Smooth muscle cell (in vitro differentiated cells): ENCODE results near the gene PBX4. TPM values are rescaled to one million over a fixed set of nuclear protein-coding genes. Genes with fewer than 3 reads are reported as not detected.

Source experiments
- DNase-seq: peaks from one replicate; lab custom pipeline; 2025; ENCODE audit not compliant: unreplicated experiment; lab: John Stamatoyannopoulos, UW
- H2AFZ ChIP-seq: fragments of 200-600 bp; sonication (generic); 2 replicates; pipeline ENCODE4 v1.6.0; 2016; ENCODE audit warnings: antibody characterized with exemption, low read depth, mild to moderate bottlenecking
- H3F3A ChIP-seq: fragments of 200-600 bp; sonication (generic); 2 replicates; pipeline ENCODE4 v1.6.0; 2017; ENCODE audit warnings: antibody characterized with exemption, low read depth
- H3K27ac ChIP-seq: fragments of 200-600 bp; sonication (generic); 2 replicates; pipeline ENCODE4 v1.5.1; 2016; ENCODE audit warnings: low read depth, mild to moderate bottlenecking
- H3K27me3 ChIP-seq: fragments of 200-600 bp; sonication (generic); 2 replicates; pipeline ENCODE4 v1.6.1; 2016; ENCODE audit warnings: low read depth, mild to moderate bottlenecking
- H3K36me3 ChIP-seq: fragments of 200-600 bp; sonication (generic); 2 replicates; pipeline ENCODE4 v1.5.1; 2016; ENCODE audit warnings: low read depth
- H3K4me1 ChIP-seq: fragments of 200-600 bp; sonication (generic); 2 replicates; pipeline ENCODE4 v1.5.1; 2016; ENCODE audit warnings: low read depth
- H3K4me2 ChIP-seq: fragments of 200-600 bp; sonication (generic); 2 replicates; pipeline ENCODE4 v1.6.0; 2016; ENCODE audit warnings: mild to moderate bottlenecking
- H3K4me3 ChIP-seq: fragments of 200-600 bp; sonication (generic); 2 replicates; pipeline ENCODE4 v1.5.1; 2016; ENCODE audit warnings: mild to moderate bottlenecking
- H3K79me2 ChIP-seq: fragments of 200-600 bp; sonication (generic); 2 replicates; pipeline ENCODE4 v1.6.0; 2016; ENCODE audit warnings: low read depth, mild to moderate bottlenecking
- H3K9ac ChIP-seq: fragments of 200-600 bp; sonication (generic); 2 replicates; pipeline ENCODE4 v1.6.0; 2016; ENCODE audit warnings: low read depth
- H3K9me3 ChIP-seq: fragments of 200-600 bp; sonication (generic); replicated peaks from 2 replicates; pipeline ENCODE4 v1.5.1; 2016; ENCODE audit warnings: low read depth
- H4K20me1 ChIP-seq: fragments of 200-600 bp; sonication (generic); 2 replicates; pipeline ENCODE4 v1.6.0; 2016; ENCODE audit warnings: low read depth
- CTCF ChIP-seq: fragments of 200-600 bp; sonication (generic); IDR thresholded peaks from 2 replicates; pipeline ENCODE4 v1.5.1; 2017; ENCODE audit warnings: borderline replicate concordance, mild to moderate bottlenecking, antibody characterized with exemption; ENCODE audit not compliant: insufficient read depth, poor library complexity, severe bottlenecking
- WGBS: methylation state at CpG from one replicate; pipeline ENCODE4 v1.1.7; 2016; ENCODE audit warnings: low lambda C conversion rate; 5-methylcytosine and 5-hydroxymethylcytosine counted together
- polyA plus RNA-seq: library from polyadenylated mRNA; unstranded; fragments of >200 nt; fragmentation: Nextera tagmentation; extraction: Ambion mirVana; gene quantifications from 2 replicates; pipeline ENCODE4 v1.2.1, GENCODE V29; 2016
- total RNA-seq: library from RNA; depleted of rRNA; stranded (reverse); fragments of >200 nt; gene quantifications from 2 replicates; pipeline ENCODE4 v1.2.3, GENCODE V29; 2014

The PBX4 gene
- total and polyA plus RNA-seq, 2 experiments from 2014 or later = 1.7 to 2.5 TPM

GRCh38 chr19:19526581-19527370, 91.7 kb downstream of the PBX4 start:
- WGBS = 88% methylated on average over 24 of the region's 28 CpGs
- no peak overlapping the region for H3K27ac ChIP-seq
- DNase-seq = no peak
- no peaks in the 10 kb centered on the region for H3K4me1 ChIP-seq
- no peaks in the 10 kb centered on the region for H3F3A ChIP-seq
- H3K79me2 ChIP-seq = peaks cover 26% of the 10 kb centered on the region
- no peaks in the 10 kb centered on the region for H3K36me3 ChIP-seq
- no peak overlapping the region for H3K4me3 ChIP-seq
- no peak overlapping the region for H2AFZ ChIP-seq
- H3K27me3 ChIP-seq = no peaks in the 10 kb centered on the region
- no peak for TF ChIP-seq CTCF
- H4K20me1 ChIP-seq = peaks cover 63% of the 10 kb centered on the region
- H3K4me2 ChIP-seq = no peak overlapping the region
- no peaks in the 10 kb centered on the region for H3K9me3 ChIP-seq
- no peak overlapping the region for H3K9ac ChIP-seq

GRCh38 chr19:19525611-19526380, 92.7 kb downstream of the PBX4 start:
- TF ChIP-seq CTCF = no peak

DNA sequence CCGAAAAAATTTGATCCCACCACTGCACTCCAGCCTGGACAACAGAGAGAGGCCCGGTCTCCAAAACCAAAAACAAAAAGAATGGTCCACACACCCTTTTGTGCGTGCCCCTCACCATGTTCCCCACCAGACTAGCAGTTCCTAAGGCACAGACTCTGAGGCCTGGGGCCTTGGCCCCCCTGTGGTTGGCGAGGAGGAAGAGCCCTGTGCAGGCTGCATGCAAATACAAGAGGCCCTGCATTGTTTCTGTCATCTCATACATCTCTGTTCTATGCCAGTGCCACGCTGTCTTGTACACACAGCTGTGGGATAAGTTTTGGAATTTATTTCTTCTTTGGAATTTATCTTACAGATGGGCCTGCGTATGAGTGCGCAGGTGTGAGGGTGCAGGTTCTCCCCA, 94.4 kb downstream of the PBX4 start:
- peaks cover 89% of the 10 kb centered on the region for H4K20me1 ChIP-seq
- no peak for TF ChIP-seq CTCF
- no peak overlapping the region for H3K27ac ChIP-seq
- H2AFZ ChIP-seq = no peak overlapping the region
- no peak for DNase-seq
- no peaks in the 10 kb centered on the region for H3K27me3 ChIP-seq
- no peaks in the 10 kb centered on the region for H3K36me3 ChIP-seq
- H3K4me3 ChIP-seq = no peak overlapping the region
- H3F3A ChIP-seq = no peaks in the 10 kb centered on the region
- no peaks in the 10 kb centered on the region for H3K9me3 ChIP-seq
- H3K9ac ChIP-seq = no peak overlapping the region
- H3K4me2 ChIP-seq = no peak overlapping the region
- H3K4me1 ChIP-seq = no peaks in the 10 kb centered on the region
- H3K79me2 ChIP-seq = peaks cover 52% of the 10 kb centered on the region
- WGBS = 87% methylated on average over 7 of the region's 7 CpGs

More at GRCh38 chr19:19525611-19526380, 92.7 kb downstream of the PBX4 start:
- Histone ChIP-seq H3K4me3 (no peak overlapping the region), H3K27ac (no peak overlapping the region), H3K4me1 (no peaks in the 10 kb centered on the region), H2AFZ (no peak overlapping the region), H3K4me2 (no peak overlapping the region), H3K79me2 (peaks cover 36% of the 10 kb centered on the region), H3K36me3 (no peaks in the 10 kb centered on the region), H3F3A (no peaks in the 10 kb centered on the region), H3K9ac (no peak overlapping the region), H3K9me3 (no peaks in the 10 kb centered on the region), H4K20me1 (peaks cover 73% of the 10 kb centered on the region), H3K27me3 (no peaks in the 10 kb centered on the region)
- WGBS = 95% methylated on average over 23 of the region's 23 CpGs
- no peak for DNase-seq
